K562 treated with DMSO at 1 percent for 4 hours (cell line): Measurements from ENCODE around the gene BICC1. TPM values are rescaled to one million over a fixed set of nuclear protein-coding genes. Genes with fewer than 3 reads are reported as not detected.

Experiments used
- total RNA-seq: library from RNA; unstranded; fragments of 300-600 nt; gene quantifications from 2 replicates; pipeline ENCODE4 v1.2.3, GENCODE V29; 2022; ENCODE audit not compliant: insufficient read depth

Gene BICC1
- total RNA-seq = not detected in 2 replicates

GRCh38 chr10:58512491-58513187 lies at the start of gene BICC1:
TSS of gene BICC1 (plus strand) at chr10:58512872. CDS start at chr10:58513144, 272 bp downstream.

Other genes starting within 250 kb of the BICC1 start
- gene IPMK, start 245.0 kb upstream of the BICC1 start, total RNA-seq = 2.3 and 2.4 TPM in 2 replicates
- 10.1 and 14.3 TPM in 2 replicates for gene CISD1, start 243.7 kb upstream of the BICC1 start, total RNA-seq
- 8.5 and 11.9 TPM in 2 replicates for gene UBE2D1, start 177.9 kb upstream of the BICC1 start, total RNA-seq
- 57.5 and 63.6 TPM in 2 replicates for gene TFAM, start 127.5 kb upstream of the BICC1 start, total RNA-seq